Measurements from ENCODE around the gene SARS2.

DNA sequence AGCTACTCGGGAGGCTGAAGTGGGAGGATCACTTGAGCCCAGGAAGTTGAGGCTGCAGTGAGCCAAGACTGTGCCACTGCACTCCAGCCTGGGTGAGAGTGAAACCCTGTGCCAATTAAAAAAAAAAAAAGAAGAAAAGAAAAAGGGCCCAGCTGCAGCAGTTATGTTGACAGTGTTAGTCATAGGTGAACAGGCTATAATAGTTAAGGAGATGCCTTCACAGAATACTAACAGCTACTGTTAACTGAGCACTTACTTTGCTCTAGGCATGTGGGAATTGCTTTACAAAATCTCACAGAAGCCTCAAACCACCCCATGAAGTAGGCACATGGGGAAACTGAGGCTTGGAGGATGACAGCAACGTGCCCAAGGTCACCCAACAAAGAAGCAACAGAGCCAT, 41.1 kb upstream of the SARS2 start:
- TF ChIP-seq, protein P1, sequence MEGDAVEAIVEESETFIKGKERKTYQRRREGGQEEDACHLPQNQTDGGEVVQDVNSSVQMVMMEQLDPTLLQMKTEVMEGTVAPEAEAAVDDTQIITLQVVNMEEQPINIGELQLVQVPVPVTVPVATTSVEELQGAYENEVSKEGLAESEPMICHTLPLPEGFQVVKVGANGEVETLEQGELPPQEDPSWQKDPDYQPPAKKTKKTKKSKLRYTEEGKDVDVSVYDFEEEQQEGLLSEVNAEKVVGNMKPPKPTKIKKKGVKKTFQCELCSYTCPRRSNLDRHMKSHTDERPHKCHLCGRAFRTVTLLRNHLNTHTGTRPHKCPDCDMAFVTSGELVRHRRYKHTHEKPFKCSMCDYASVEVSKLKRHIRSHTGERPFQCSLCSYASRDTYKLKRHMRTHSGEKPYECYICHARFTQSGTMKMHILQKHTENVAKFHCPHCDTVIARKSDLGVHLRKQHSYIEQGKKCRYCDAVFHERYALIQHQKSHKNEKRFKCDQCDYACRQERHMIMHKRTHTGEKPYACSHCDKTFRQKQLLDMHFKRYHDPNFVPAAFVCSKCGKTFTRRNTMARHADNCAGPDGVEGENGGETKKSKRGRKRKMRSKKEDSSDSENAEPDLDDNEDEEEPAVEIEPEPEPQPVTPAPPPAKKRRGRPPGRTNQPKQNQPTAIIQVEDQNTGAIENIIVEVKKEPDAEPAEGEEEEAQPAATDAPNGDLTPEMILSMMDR (IDR thresholded peaks at IDR 0.05): no peak
- no peak for TF ChIP-seq POLR2A (IDR thresholded peaks at IDR 0.05)
